Gastroesophageal sphincter (tissue), 3 donors: ENCODE measurements around the gene ASB10.

ENCODE experiments used
- CTCF ChIP-seq, 4 experiments: fragments of 200-600 bp in 2 of 4; fragments of 450-650 bp in 2 of 4; sonication (generic) in 1 of 4; IDR thresholded peaks; one replicate each; pipeline ENCODE4 v1.5.1; 2017 to 2019; ENCODE audit warnings: antibody characterized with exemption in 4 of 4, mild to moderate bottlenecking in 2 of 4, moderate library complexity in 2 of 4
- POLR2A ChIP-seq, 2 donors: fragments of 450-650 bp; IDR thresholded peaks; one replicate each; pipeline ENCODE4 v1.6.1; 2017; ENCODE audit warnings: antibody characterized with exemption in 2 of 2, mild to moderate bottlenecking in 2 of 2, moderate library complexity in 1 of 2
- POLR2AphosphoS5 ChIP-seq: sonication (generic); formaldehyde crosslinking; IDR thresholded peaks from one replicate; pipeline ENCODE4 v1.6.1; 2017; ENCODE audit warnings: antibody characterized with exemption

DNA sequence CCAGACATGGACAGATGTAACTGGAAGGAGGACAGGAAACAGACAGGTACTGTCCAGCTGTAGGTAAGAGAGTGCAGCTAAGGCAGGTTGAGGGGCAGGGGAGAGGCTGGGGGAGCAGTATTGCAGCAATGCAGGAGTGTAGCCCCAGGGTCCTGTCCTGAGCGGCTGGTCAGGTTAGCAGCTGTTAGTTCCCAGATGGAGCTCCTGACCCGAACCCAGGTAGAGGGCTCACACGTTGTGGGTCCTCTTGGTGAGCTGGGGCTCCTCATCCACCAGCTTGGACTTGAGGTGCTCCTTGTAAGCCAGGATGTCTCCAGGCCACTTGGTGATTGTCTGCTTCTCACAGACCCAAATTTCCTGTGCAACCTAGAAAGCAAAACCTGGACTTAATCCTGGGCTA lies 26.8 kb upstream of the ASB10 start:
- TF ChIP-seq POLR2AphosphoS5 (no peak), POLR2A (IDR thresholded peaks at IDR 0.05) (no peak), CTCF (IDR thresholded peaks at IDR 0.05) (no peak)
